Natural killer cell (primary cell): Measurements from ENCODE around the gene KRT24. TPM values are rescaled to one million over a fixed set of nuclear protein-coding genes. Genes with fewer than 3 reads are reported as not detected.

Experiments used
- ATAC-seq, 3 donors: fragments of 150-1000 bp in 2 of 3; fragments of 200-7000 bp in 1 of 3; cut with Tn5 transposase; 1 replicate in 1 of 3; 2 replicates in 2 of 3; pipeline ENCODE4 v1.10.0; 2021; ENCODE audit warnings: mild to moderate bottlenecking in 2 of 3, moderate library complexity in 2 of 3
- DNase-seq, 2 donors: peaks; one replicate each; pipeline versions ENCODE4 v3.0.0 to v3.0.0-alpha.2; 2013 to 2021; ENCODE audit warnings: mixed read lengths in 1 of 2
- H3K27ac ChIP-seq: one replicate; pipeline ENCODE4 v1.5.1; 2013; ENCODE audit warnings: mild to moderate bottlenecking, low read length
- H3K27me3 ChIP-seq: one replicate; pipeline ENCODE4 v1.6.1; 2013; ENCODE audit warnings: low read length; ENCODE audit not compliant: control insufficient read depth, insufficient read depth
- H3K36me3 ChIP-seq: one replicate; pipeline ENCODE4 v1.6.1; 2013; ENCODE audit warnings: low read length; ENCODE audit not compliant: control insufficient read depth, insufficient read depth
- H3K4me1 ChIP-seq: one replicate; pipeline ENCODE4 v1.6.1; 2013; ENCODE audit warnings: low read length; ENCODE audit not compliant: control insufficient read depth, insufficient read depth
- H3K4me3 ChIP-seq: one replicate; pipeline ENCODE4 v1.5.1; 2013; ENCODE audit warnings: low read length
- H3K9me3 ChIP-seq: one replicate; pipeline ENCODE4 v1.6.1; 2013; ENCODE audit warnings: low read length; ENCODE audit not compliant: control insufficient read depth, insufficient read depth
- H3K27ac Mint-ChIP-seq, 2 donors: one replicate each; pipeline ENCODE4 v1.8.0; 2022; ENCODE audit warnings: mild to moderate bottlenecking in 2 of 2, mixed read lengths in 2 of 2, moderate library complexity in 1 of 2
- H3K27me3 Mint-ChIP-seq, 2 donors: one replicate each; pipeline ENCODE4 v1.8.0; 2022; ENCODE audit warnings: low read depth in 2 of 2, mixed read lengths in 2 of 2
- H3K36me3 Mint-ChIP-seq: one replicate; pipeline ENCODE4 v1.8.0; 2022; ENCODE audit warnings: mixed read lengths
- H3K4me1 Mint-ChIP-seq, 2 donors: one replicate each; pipeline ENCODE4 v1.8.0; 2022; ENCODE audit warnings: mixed read lengths in 2 of 2
- H3K4me3 Mint-ChIP-seq: one replicate; pipeline ENCODE4 v1.8.0; 2022; ENCODE audit warnings: mild to moderate bottlenecking, moderate library complexity, mixed read lengths
- H3K9me3 Mint-ChIP-seq, 2 donors: one replicate each; pipeline ENCODE4 v1.8.0; 2022; ENCODE audit warnings: mixed read lengths in 2 of 2
- WGBS: methylation state at CpG from one replicate; pipeline ENCODE4 v1.1.7; 2013; ENCODE audit warnings: missing lambda C conversion rate; ENCODE audit not compliant: insufficient coverage; 5-methylcytosine and 5-hydroxymethylcytosine counted together
- intact Hi-C: fragments of 100-400 bp; cut with micrococcal nuclease; formaldehyde crosslinking; loops from one replicate; pipeline ENCODE4 v1.14.2; 2022
- total RNA-seq, 4 donors: library from RNA; stranded (reverse); fragments of 120-200 nt in 1 of 4; gene quantifications; one replicate each; pipeline versions ENCODE4 v1.2.3 to v1.2.4, GENCODE V29; 2013 to 2022
- TF ChIP-seq, protein P1 (sequence below): fragments of 200-600 bp; IDR thresholded peaks from one replicate; pipeline ENCODE4 v1.8.0; 2022; ENCODE audit warnings: antibody characterized with exemption

Gene KRT24
- total RNA-seq, 3 donors from 2014 or later (not counting 1 experiment from before 2014, with no cell fraction given): not detected

DNA sequence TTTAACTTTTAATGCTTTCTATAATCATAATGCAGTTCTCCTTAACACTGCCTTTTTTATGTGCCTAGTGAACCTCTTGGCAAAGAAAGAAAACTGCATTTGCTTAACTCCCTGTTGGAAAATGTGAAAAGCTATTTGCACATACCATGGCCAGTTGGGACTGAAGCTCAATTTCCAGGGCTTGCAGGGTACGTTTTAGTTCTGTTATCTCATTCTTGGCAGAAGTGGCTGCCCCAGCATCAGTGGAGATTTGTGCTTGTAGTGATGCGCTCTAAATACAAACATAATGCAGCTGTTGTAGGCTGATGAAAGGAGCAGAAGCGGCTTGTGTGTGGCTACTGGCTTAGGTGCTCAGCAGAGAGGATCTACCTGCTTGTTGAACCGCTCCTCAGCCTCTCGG, 3.7 kb downstream of the KRT24 start:
- peaks cover 29 to 65% of the 10 kb centered on the region in 2 donors for H3K27me3 Mint-ChIP-seq
- H3K36me3 Mint-ChIP-seq: no peaks in the 10 kb centered on the region
- no peak overlapping the region for H3K27ac Mint-ChIP-seq
- H3K9me3 Mint-ChIP-seq: no peaks in the 10 kb centered on the region
- Histone ChIP-seq H3K4me3 (no peak overlapping the region), H3K36me3 (no peaks in the 10 kb centered on the region), H3K4me1 (no peaks in the 10 kb centered on the region), H3K27ac (no peak overlapping the region), H3K9me3 (no peaks in the 10 kb centered on the region), H3K27me3 (no peaks in the 10 kb centered on the region)
- DNase-seq (no peak), ATAC-seq (no peak)
- WGBS: 75% methylated on average over 5 of the region's 5 CpGs
- no peaks in the 10 kb centered on the region for H3K4me1 Mint-ChIP-seq
- TF ChIP-seq, protein P1, sequence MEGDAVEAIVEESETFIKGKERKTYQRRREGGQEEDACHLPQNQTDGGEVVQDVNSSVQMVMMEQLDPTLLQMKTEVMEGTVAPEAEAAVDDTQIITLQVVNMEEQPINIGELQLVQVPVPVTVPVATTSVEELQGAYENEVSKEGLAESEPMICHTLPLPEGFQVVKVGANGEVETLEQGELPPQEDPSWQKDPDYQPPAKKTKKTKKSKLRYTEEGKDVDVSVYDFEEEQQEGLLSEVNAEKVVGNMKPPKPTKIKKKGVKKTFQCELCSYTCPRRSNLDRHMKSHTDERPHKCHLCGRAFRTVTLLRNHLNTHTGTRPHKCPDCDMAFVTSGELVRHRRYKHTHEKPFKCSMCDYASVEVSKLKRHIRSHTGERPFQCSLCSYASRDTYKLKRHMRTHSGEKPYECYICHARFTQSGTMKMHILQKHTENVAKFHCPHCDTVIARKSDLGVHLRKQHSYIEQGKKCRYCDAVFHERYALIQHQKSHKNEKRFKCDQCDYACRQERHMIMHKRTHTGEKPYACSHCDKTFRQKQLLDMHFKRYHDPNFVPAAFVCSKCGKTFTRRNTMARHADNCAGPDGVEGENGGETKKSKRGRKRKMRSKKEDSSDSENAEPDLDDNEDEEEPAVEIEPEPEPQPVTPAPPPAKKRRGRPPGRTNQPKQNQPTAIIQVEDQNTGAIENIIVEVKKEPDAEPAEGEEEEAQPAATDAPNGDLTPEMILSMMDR: no peak
- H3K4me3 Mint-ChIP-seq: no peak overlapping the region
- intact Hi-C loops: no loop called here

DNA sequence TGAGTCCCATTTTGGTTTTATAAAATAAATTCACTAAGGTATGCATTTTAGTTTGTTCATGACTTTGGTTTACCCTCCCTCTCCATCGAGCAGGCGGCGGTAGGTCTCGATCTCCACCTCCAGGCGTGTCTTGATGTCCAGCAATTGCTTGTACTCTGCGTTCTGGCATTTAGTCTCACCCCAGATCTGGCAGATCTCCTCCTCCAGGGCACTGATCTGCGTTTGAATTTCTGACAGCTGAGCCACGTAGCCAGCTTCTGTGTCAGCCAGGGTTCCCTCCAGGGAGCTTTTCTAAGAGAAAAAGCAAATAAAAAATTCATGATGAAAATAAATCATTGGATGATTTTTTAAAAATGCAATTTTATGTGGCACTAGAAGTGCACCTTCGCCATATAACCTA, 4.2 kb downstream of the KRT24 start:
- DNase-seq: no peak
- intact Hi-C loops: no loop called here
- H3K4me3 ChIP-seq: no peak overlapping the region
- Mint-ChIP-seq H3K27me3 (peaks cover 28 to 65% of the 10 kb centered on the region in 2 donors), H3K4me3 (no peak overlapping the region), H3K9me3 (no peaks in the 10 kb centered on the region), H3K27ac (no peak overlapping the region), H3K4me1 (no peaks in the 10 kb centered on the region), H3K36me3 (no peaks in the 10 kb centered on the region)
- no peak overlapping the region for H3K27ac ChIP-seq
- ATAC-seq: no peak
- H3K36me3 ChIP-seq: no peaks in the 10 kb centered on the region
- TF ChIP-seq, protein P1: no peak
- WGBS: 87% methylated on average over 7 of the region's 9 CpGs
- no peaks in the 10 kb centered on the region for H3K4me1 ChIP-seq
- H3K27me3 ChIP-seq: no peaks in the 10 kb centered on the region
- no peaks in the 10 kb centered on the region for H3K9me3 ChIP-seq

DNA sequence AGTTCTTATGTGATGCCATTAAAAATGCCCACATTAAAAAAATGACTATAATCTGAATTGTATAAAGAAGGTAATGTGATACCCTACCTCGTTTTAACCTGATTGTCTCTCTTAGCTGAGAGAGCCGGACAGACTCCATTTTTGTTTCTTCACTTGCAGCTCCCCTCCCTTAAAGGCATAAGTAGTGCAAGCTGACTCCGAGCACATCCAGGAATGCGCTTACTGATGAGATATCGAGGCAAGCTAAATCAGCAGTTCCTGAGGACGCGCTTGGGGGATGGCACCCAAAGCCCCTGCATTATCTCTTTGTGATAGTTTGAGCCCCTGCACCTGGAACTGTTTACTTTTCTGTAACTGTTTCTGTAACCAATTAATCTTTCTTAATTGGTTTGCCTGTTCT, 6.3 kb downstream of the KRT24 start:
- Histone ChIP-seq H3K27ac (no peak overlapping the region), H3K4me1 (no peaks in the 10 kb centered on the region), H3K27me3 (no peaks in the 10 kb centered on the region), H3K4me3 (no peak overlapping the region), H3K36me3 (no peaks in the 10 kb centered on the region), H3K9me3 (no peaks in the 10 kb centered on the region)
- DNase-seq: no peak
- 78% methylated on average over 7 of the region's 7 CpGs for WGBS
- TF ChIP-seq, protein P1: no peak
- no peak for ATAC-seq
- intact Hi-C loops: no loop called here
- Mint-ChIP-seq H3K27me3 (peaks cover 27 to 65% of the 10 kb centered on the region in 2 donors), H3K9me3 (no peaks in the 10 kb centered on the region), H3K27ac (no peak overlapping the region), H3K4me1 (no peaks in the 10 kb centered on the region), H3K4me3 (no peak overlapping the region), H3K36me3 (no peaks in the 10 kb centered on the region)

DNA sequence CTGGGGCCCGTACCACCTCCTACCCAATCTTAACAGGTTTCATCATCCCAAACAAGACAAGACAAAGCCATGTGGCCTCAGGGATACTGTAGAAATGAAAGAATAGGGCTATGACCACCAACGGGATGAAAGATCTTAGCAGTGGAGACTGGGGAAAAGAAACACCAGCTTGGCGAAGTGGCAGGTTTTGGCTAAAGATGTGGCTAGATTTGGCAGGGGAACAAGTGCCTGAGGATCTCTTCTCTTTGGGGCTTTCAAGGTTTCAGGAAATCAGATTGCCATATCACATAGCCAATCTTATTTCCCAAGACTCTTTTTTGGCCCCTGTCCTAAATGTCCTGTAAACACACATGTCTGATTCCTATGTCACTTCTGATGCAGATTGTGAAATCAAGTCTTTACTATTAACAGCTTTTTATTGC, 6.9 kb downstream of the KRT24 start:
- Histone ChIP-seq H3K4me1 (no peaks in the 10 kb centered on the region), H3K9me3 (no peaks in the 10 kb centered on the region), H3K36me3 (no peaks in the 10 kb centered on the region), H3K27me3 (no peaks in the 10 kb centered on the region), H3K4me3 (no peak overlapping the region), H3K27ac (no peak overlapping the region)
- Mint-ChIP-seq H3K27ac (no peak overlapping the region), H3K4me3 (no peak overlapping the region), H3K27me3 (peaks cover 31 to 71% of the 10 kb centered on the region in 2 donors), H3K36me3 (no peaks in the 10 kb centered on the region), H3K9me3 (no peaks in the 10 kb centered on the region), H3K4me1 (no peaks in the 10 kb centered on the region)
- 14% methylated on average over 2 of the region's 3 CpGs for WGBS
- DNase-seq: no peak
- TF ChIP-seq, protein P1: no peak
- no peak for ATAC-seq
- intact Hi-C loops: no loop called here
